ENCODE data around the gene RNASE13.

DNA sequence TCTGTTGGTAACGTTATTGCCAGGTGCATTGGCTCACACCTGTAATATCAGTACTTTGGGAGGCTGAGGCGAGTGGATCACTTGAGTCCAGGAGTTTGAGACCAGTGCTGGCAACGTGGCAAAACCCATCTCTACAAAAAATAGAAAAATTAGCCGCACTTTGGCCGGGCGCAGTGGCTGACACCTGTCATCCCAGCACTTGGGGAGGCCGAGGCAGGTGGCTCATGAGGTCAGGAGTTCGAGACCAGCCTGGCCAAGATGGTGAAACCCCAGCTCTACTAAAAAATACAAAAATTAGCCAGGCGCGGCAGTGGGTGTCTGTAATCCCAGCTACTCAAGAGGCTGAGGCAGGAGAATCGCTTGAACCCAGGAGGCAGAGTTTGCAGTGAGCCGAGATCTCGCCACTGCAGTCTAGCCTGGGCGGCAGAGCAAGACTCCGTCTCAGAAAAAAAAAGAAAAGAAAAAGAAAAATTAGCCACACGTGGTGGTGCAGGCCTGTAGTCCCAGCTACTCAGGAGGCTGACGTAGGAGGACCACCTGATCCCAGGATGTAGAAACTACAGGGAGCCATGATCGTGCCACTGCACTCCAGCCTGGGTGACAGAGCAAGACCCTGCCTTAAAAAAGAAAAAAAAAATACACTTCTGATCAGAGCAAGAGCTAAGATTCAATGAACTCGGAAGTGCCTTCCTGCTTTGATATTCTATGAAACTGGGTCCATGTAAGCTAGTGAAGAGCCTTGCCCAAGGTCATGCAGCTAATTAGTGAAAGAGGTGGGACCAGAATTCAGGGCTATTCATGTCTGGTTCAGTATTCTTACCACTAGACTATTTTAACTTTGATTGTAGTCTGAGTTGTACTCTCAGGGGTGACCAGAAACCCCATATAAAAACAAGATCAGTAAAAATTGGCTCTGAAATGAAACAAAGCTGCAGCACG is 18.8 kb upstream of the RNASE13 start:
- TF ChIP-seq EZH2 (IDR thresholded peaks at IDR 0.05; ENCODE audit: insufficient read depth, poor library complexity, severe bottlenecking) (no peak), EZH2phosphoT487 (IDR thresholded peaks at IDR 0.05; ENCODE audit: insufficient read depth, low read depth) (no peak)

All from GM23248 (cell line).